ENCODE data around the gene PDE11A. TPM values are rescaled to one million over a fixed set of nuclear protein-coding genes. Genes with fewer than 3 reads are reported as not detected.

The PDE11A gene
- total RNA-seq, 1 experiment from 2014 or later: 0.61 TPM

GRCh38 chr2:177998006-177998405, 74.6 kb downstream of the PDE11A start:
- POLR2A ChIA-PET: no interaction called here
- no TSS peak for BruUV-seq (replicated peaks)
- Histone ChIP-seq H3K4me1 (ENCODE audit: control insufficient read depth in 1 of 2, insufficient read depth in 2 of 2, low read length in 2 of 2) (no peaks in the 10 kb centered on the region), H3K9me2 (ENCODE audit: insufficient read depth) (no peaks in the 10 kb centered on the region), H3K36me3 (ENCODE audit: control insufficient read depth in 1 of 2, insufficient read depth in 2 of 2, low read length in 2 of 2) (no peaks in the 10 kb centered on the region), H3K4me3 (replicated peaks in 1 of 2; ENCODE audit: low read depth in 1 of 2, low read length in 2 of 2) (no peak overlapping the region), H3K79me2 (ENCODE audit: insufficient read depth, low read length) (no peaks in the 10 kb centered on the region), H2AFZ (ENCODE audit: low read depth, low read length, poor library complexity, severe bottlenecking) (no peak overlapping the region), H3K9ac (ENCODE audit: low read length) (no peak overlapping the region), H3K9me3 (ENCODE audit: control insufficient read depth in 1 of 2, insufficient read depth in 1 of 2, low read depth in 1 of 2, low read length in 2 of 2) (no peaks in the 10 kb centered on the region), H3K27ac (ENCODE audit: low read depth, low read length) (no peak overlapping the region), H3K27me3 (ENCODE audit: insufficient read depth, low read length) (no peaks in the 10 kb centered on the region), H4K20me1 (ENCODE audit: insufficient read depth) (no peaks in the 10 kb centered on the region), H3K4me2 (ENCODE audit: low read length) (no peak overlapping the region)
- intact Hi-C loops (cut with micrococcal nuclease): no loop called here
- no peak for ATAC-seq
- CTCF ChIA-PET: no interaction called here
- RAD21 ChIA-PET (ENCODE audit: low non-redundant PET in 1 of 2, low total read pairs in 2 of 2, uncharacterized antibody in 2 of 2, unreplicated experiment in 2 of 2): no interaction called here
- DNase-seq (ENCODE audit: low read depth, low spot score): no peak
- TF ChIP-seq TCF7L2 (IDR thresholded peaks at IDR 0.05; ENCODE audit: borderline replicate concordance, extremely low read depth, insufficient read depth, insufficient read length) (no peak), YY1 (IDR thresholded peaks at IDR 0.05; ENCODE audit: extremely low read depth, insufficient replicate concordance, low read depth, low read length) (no peak), EZH2 (IDR thresholded peaks at IDR 0.05) (no peak), SP1 (IDR thresholded peaks at IDR 0.05; ENCODE audit: low read depth) (no peak), ATF3 (IDR thresholded peaks at IDR 0.05) (no peak), SRF (IDR thresholded peaks at IDR 0.05; ENCODE audit: low read depth) (no peak), EZH2phosphoT487 (IDR thresholded peaks at IDR 0.05; ENCODE audit: borderline replicate concordance) (no peak), ZFX (IDR thresholded peaks at IDR 0.05) (no peak), ELF1 (IDR thresholded peaks at IDR 0.05; ENCODE audit: borderline replicate concordance, low read depth) (no peak), POLR2A (IDR thresholded peaks at IDR 0.05; ENCODE audit: borderline replicate concordance, extremely low read depth, insufficient read depth, insufficient read length) (no peak)

GRCh38 chr2:177992992-177993391, 79.6 kb downstream of the PDE11A start:
- Histone ChIP-seq H3K9me2 (ENCODE audit: insufficient read depth) (no peaks in the 10 kb centered on the region), H3K9ac (ENCODE audit: low read length) (no peak overlapping the region), H3K4me2 (ENCODE audit: low read length) (no peak overlapping the region), H3K27ac (ENCODE audit: low read depth, low read length) (no peak overlapping the region), H4K20me1 (ENCODE audit: insufficient read depth) (no peaks in the 10 kb centered on the region), H3K27me3 (ENCODE audit: insufficient read depth, low read length) (no peaks in the 10 kb centered on the region), H3K36me3 (ENCODE audit: control insufficient read depth in 1 of 2, insufficient read depth in 2 of 2, low read length in 2 of 2) (no peaks in the 10 kb centered on the region), H3K4me1 (ENCODE audit: control insufficient read depth in 1 of 2, insufficient read depth in 2 of 2, low read length in 2 of 2) (no peaks in the 10 kb centered on the region), H2AFZ (ENCODE audit: low read depth, low read length, poor library complexity, severe bottlenecking) (no peak overlapping the region), H3K4me3 (replicated peaks in 1 of 2; ENCODE audit: low read depth in 1 of 2, low read length in 2 of 2) (no peak overlapping the region), H3K9me3 (ENCODE audit: control insufficient read depth in 1 of 2, insufficient read depth in 1 of 2, low read depth in 1 of 2, low read length in 2 of 2) (no peaks in the 10 kb centered on the region), H3K79me2 (ENCODE audit: insufficient read depth, low read length) (no peaks in the 10 kb centered on the region)
- ChIA-PET POLR2A (no interaction called here), CTCF (interaction anchor here (1.0 to 1.1 kb wide), 2 partner anchors 8 to 10 kb away, joined by 4 to 5 read pairs; no protein-coding TSS in a partner anchor), RAD21 (ENCODE audit: low non-redundant PET in 1 of 2, low total read pairs in 2 of 2, uncharacterized antibody in 2 of 2, unreplicated experiment in 2 of 2) (no interaction called here)
- BruUV-seq (replicated peaks): no TSS peak
- TF ChIP-seq EZH2 (IDR thresholded peaks at IDR 0.05): no peak
- ATAC-seq (no peak), DNase-seq (ENCODE audit: low read depth, low spot score) (no peak)
- intact Hi-C loops (cut with micrococcal nuclease): no loop called here
